Measurements from ENCODE around the gene LRMDA. TPM values are rescaled to one million over a fixed set of nuclear protein-coding genes. Genes with fewer than 3 reads are reported as not detected.
"Not testable (repeated sequence)": the region's sequence is repeated elsewhere in the genome, so short reads cannot be mapped to it uniquely, and the experiment has no call there.

The LRMDA gene
- total and polyA plus RNA-seq, 4 donors: 12.1 to 40.8 (median 21.6) TPM

DNA sequence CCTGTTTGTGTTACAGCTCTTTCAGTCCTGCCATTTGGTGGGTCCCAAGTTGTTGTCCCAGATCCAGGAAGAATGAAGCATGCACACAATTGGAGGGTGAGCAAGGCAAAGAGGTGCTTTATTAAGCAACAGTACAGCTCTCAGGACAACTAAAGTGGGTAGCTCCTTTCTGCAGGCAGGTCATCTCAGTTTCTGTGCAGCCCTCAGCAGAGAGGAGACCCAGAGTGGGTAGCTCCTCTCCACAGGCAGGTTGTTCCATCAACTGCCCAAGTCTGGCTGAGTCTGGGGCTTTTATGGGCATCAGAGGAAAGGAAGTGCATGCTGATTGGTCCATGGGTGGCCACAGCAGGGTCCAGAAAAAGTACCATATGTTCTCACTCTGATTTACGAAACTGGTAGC lies 624.5 kb downstream of the LRMDA start:
- 93 to 95% methylated on average over 1 of the region's 1 CpG for WGBS, 2 donors
- TF ChIP-seq, protein P1, sequence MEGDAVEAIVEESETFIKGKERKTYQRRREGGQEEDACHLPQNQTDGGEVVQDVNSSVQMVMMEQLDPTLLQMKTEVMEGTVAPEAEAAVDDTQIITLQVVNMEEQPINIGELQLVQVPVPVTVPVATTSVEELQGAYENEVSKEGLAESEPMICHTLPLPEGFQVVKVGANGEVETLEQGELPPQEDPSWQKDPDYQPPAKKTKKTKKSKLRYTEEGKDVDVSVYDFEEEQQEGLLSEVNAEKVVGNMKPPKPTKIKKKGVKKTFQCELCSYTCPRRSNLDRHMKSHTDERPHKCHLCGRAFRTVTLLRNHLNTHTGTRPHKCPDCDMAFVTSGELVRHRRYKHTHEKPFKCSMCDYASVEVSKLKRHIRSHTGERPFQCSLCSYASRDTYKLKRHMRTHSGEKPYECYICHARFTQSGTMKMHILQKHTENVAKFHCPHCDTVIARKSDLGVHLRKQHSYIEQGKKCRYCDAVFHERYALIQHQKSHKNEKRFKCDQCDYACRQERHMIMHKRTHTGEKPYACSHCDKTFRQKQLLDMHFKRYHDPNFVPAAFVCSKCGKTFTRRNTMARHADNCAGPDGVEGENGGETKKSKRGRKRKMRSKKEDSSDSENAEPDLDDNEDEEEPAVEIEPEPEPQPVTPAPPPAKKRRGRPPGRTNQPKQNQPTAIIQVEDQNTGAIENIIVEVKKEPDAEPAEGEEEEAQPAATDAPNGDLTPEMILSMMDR (IDR thresholded peaks at IDR 0.05; ENCODE audit: control extremely low read depth, extremely low read depth): no peak
- no peak overlapping the region for H3K27ac ChIP-seq (ENCODE audit: low read depth in 1 of 2, low read length in 1 of 2)
- no peak overlapping the region for H3K9ac ChIP-seq (ENCODE audit: insufficient read depth in 1 of 2, low read length in 2 of 2)
- H3K27me3 ChIP-seq (ENCODE audit: control insufficient read depth in 3 of 3, insufficient read depth in 3 of 3, low read length in 2 of 3): no peaks in the 10 kb centered on the region
- H3K4me1 ChIP-seq (ENCODE audit: control insufficient read depth in 5 of 5, insufficient read depth in 5 of 5, low read length in 5 of 5): peaks cover 0 to 16% (median 4%) of the 10 kb centered on the region in 5 donors
- peaks cover 0 to 15% (median 5%) of the 10 kb centered on the region in 4 donors for H3K9me3 ChIP-seq (ENCODE audit: control insufficient read depth in 4 of 4, insufficient read depth in 3 of 4, low read length in 3 of 4)
- ATAC-seq (ENCODE audit: insufficient read depth, low FRiP score): no peak
- H3K36me3 ChIP-seq (ENCODE audit: control insufficient read depth in 4 of 4, insufficient read depth in 4 of 4, low read length in 4 of 4): no peaks in the 10 kb centered on the region
- DNase-seq: no peak
- H3K4me3 ChIP-seq: no peak overlapping the region

DNA sequence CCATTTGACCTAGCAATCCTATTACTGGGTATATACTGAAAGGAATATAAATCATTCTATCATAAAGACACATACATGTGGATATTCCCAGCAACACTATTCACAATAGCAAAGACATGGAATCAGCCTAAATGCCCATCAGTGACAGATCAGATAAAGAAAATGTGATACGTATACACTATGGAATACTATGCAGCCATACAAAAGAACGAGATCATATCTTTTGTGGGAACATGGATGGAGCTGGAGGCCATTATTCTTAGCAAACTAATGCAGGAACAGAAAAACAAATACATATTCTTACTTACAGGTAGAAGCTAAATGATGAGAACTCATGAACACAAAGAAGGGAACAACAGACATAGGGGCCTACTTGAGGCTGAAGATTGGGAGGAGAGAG lies 629.6 kb downstream of the LRMDA start:
- H3K9ac ChIP-seq (ENCODE audit: insufficient read depth in 1 of 2, low read length in 2 of 2); H3K27ac ChIP-seq (ENCODE audit: low read depth in 1 of 2, low read length in 1 of 2); DNase-seq; H3K9me3 ChIP-seq (ENCODE audit: control insufficient read depth in 4 of 4, insufficient read depth in 3 of 4, low read length in 3 of 4); H3K36me3 ChIP-seq (ENCODE audit: control insufficient read depth in 4 of 4, insufficient read depth in 4 of 4, low read length in 4 of 4); H3K27me3 ChIP-seq (ENCODE audit: control insufficient read depth in 3 of 3, insufficient read depth in 3 of 3, low read length in 2 of 3); ATAC-seq (ENCODE audit: insufficient read depth, low FRiP score); H3K4me3 ChIP-seq: not testable (repeated sequence)
- peaks cover 0 to 19% (median 5%) of the 10 kb centered on the region in 5 donors for H3K4me1 ChIP-seq (ENCODE audit: control insufficient read depth in 5 of 5, insufficient read depth in 5 of 5, low read length in 5 of 5)
- 97 to 100% methylated on average over 2 of the region's 2 CpGs for WGBS, 2 donors

DNA sequence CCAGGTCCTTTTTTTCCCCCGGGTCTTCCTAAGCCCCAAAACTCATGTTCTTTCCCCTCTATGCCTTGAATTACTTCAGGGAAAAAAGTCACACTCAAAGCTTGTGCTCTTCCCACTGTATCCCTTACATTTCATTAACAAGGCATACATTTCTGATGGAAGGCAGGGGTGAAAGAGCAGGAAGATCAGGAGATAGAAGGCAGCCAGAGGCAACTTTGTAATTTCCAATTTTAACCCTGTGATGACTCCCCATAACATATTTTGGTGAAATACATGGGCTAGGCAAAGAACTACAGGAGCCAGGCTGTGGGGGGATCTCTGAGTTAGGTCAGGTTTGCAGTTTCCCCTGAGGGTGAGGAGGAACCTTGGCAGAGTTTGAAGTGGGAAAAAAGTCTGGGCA lies 635.0 kb downstream of the LRMDA start:
- Histone ChIP-seq H3K27ac (ENCODE audit: low read depth in 1 of 2, low read length in 1 of 2) (no peak overlapping the region), H3K9me3 (ENCODE audit: control insufficient read depth in 4 of 4, insufficient read depth in 3 of 4, low read length in 3 of 4) (peaks cover 0 to 2% (median 0%) of the 10 kb centered on the region in 4 donors), H3K27me3 (ENCODE audit: control insufficient read depth in 3 of 3, insufficient read depth in 3 of 3, low read length in 2 of 3) (no peaks in the 10 kb centered on the region), H3K36me3 (ENCODE audit: control insufficient read depth in 4 of 4, insufficient read depth in 4 of 4, low read length in 4 of 4) (no peaks in the 10 kb centered on the region), H3K4me1 (ENCODE audit: control insufficient read depth in 5 of 5, insufficient read depth in 5 of 5, low read length in 5 of 5) (peaks cover 0 to 36% (median 5%) of the 10 kb centered on the region in 5 donors), H3K4me3 (no peak overlapping the region), H3K9ac (ENCODE audit: insufficient read depth in 1 of 2, low read length in 2 of 2) (no peak overlapping the region)
- 88 to 95% methylated on average over 1 of the region's 1 CpG for WGBS, 2 donors
- ATAC-seq (ENCODE audit: insufficient read depth, low FRiP score) (no peak), DNase-seq (no peak)
- TF ChIP-seq, protein P1 (IDR thresholded peaks at IDR 0.05; ENCODE audit: control extremely low read depth, extremely low read depth): no peak

DNA sequence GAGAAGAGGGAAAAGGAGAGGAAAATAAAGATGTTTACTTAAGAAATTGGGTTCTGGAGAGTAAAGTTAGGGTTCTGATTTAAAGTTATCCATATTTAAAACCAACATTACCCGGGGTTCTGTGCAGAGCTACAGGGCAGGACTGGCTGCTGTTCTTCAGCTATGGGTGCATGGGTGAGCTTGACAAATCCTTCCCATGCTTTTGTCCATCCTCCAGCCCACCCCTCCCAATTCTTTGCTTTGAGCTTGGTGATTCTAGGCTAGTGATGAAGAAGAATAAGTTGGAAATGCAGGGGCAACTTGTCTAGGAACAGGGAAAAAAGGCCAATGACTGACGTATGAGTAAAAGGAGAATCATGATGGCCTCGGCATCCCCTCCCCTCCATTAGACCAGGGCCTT lies 636.0 kb downstream of the LRMDA start:
- H3K36me3 ChIP-seq (ENCODE audit: control insufficient read depth in 4 of 4, insufficient read depth in 4 of 4, low read length in 4 of 4): no peaks in the 10 kb centered on the region
- TF ChIP-seq, protein P1 (IDR thresholded peaks at IDR 0.05; ENCODE audit: control extremely low read depth, extremely low read depth): no peak
- peaks cover 0 to 2% (median 0%) of the 10 kb centered on the region in 4 donors for H3K9me3 ChIP-seq (ENCODE audit: control insufficient read depth in 4 of 4, insufficient read depth in 3 of 4, low read length in 3 of 4)
- H3K9ac ChIP-seq (ENCODE audit: insufficient read depth in 1 of 2, low read length in 2 of 2): no peak overlapping the region
- no peak overlapping the region for H3K4me3 ChIP-seq
- no peak for ATAC-seq (ENCODE audit: insufficient read depth, low FRiP score)
- DNase-seq: no peak
- peaks cover 0 to 37% (median 4%) of the 10 kb centered on the region in 5 donors for H3K4me1 ChIP-seq (ENCODE audit: control insufficient read depth in 5 of 5, insufficient read depth in 5 of 5, low read length in 5 of 5)
- 91 to 96% methylated on average over 3 of the region's 3 CpGs for WGBS, 2 donors
- H3K27me3 ChIP-seq (ENCODE audit: control insufficient read depth in 3 of 3, insufficient read depth in 3 of 3, low read length in 2 of 3): no peaks in the 10 kb centered on the region
- no peak overlapping the region for H3K27ac ChIP-seq (ENCODE audit: low read depth in 1 of 2, low read length in 1 of 2)

Data from lung (tissue), 12 donors.